ENCODE data around the gene ABCE1.

Gene ABCE1

GRCh38 chr4:145093638-145094037 is 4.5 kb upstream of the ABCE1 start:
- H3K4me3 ChIP-seq (replicated peaks; ENCODE audit: low read depth, low read length) = no peak overlapping the region
- no peak for TF ChIP-seq CTCF (IDR thresholded peaks at IDR 0.05; ENCODE audit: insufficient read depth, low read length, poor library complexity, severe bottlenecking)
- H3K27me3 ChIP-seq (replicated peaks; ENCODE audit: control insufficient read depth, insufficient read depth, low read length) = no peaks in the 10 kb centered on the region
- peaks cover 8% of the 10 kb centered on the region for H3K36me3 ChIP-seq (ENCODE audit: control insufficient read depth, insufficient read depth, low read length)
- no peak for DNase-seq (ENCODE audit: extremely low read depth, insufficient read length)

GRCh38 chr4:145097331-145097820 is 735 bp upstream of the ABCE1 start:
- H3K27me3 ChIP-seq (replicated peaks; ENCODE audit: control insufficient read depth, insufficient read depth, low read length) = no peaks in the 10 kb centered on the region
- TF ChIP-seq CTCF (IDR thresholded peaks at IDR 0.05; ENCODE audit: insufficient read depth, low read length, poor library complexity, severe bottlenecking) = no peak
- H3K36me3 ChIP-seq (ENCODE audit: control insufficient read depth, insufficient read depth, low read length) = peaks cover 5% of the 10 kb centered on the region
- peak overlapping the region; percentile 83 for H3K4me3 ChIP-seq (replicated peaks; ENCODE audit: low read depth, low read length)
- DNase-seq (ENCODE audit: extremely low read depth, insufficient read length) = no peak

- H3K36me3 ChIP-seq (ENCODE audit: control insufficient read depth, insufficient read depth, low read length) = no peaks in the 10 kb centered on the region; the same call in 1 of the 2 replicates
- H3K4me3 ChIP-seq (replicated peaks; ENCODE audit: low read depth, low read length) = peak overlapping the region; percentile 83
- H3K27me3 ChIP-seq (replicated peaks; ENCODE audit: control insufficient read depth, insufficient read depth, low read length) = no peaks in the 10 kb centered on the region
- no peak for TF ChIP-seq CTCF (IDR thresholded peaks at IDR 0.05; ENCODE audit: insufficient read depth, low read length, poor library complexity, severe bottlenecking)
- DNase-seq (ENCODE audit: extremely low read depth, insufficient read length) = no peak
Observed at GRCh38 chr4:145098675-145099037, 545 bp downstream of the ABCE1 start.

GRCh38 chr4:145099653-145100052 is 1.5 kb downstream of the ABCE1 start:
- H3K27me3 ChIP-seq (replicated peaks; ENCODE audit: control insufficient read depth, insufficient read depth, low read length) = no peaks in the 10 kb centered on the region
- no peaks in the 10 kb centered on the region; the same call in 1 of the 2 replicates for H3K36me3 ChIP-seq (ENCODE audit: control insufficient read depth, insufficient read depth, low read length)
- no peak for TF ChIP-seq CTCF (IDR thresholded peaks at IDR 0.05; ENCODE audit: insufficient read depth, low read length, poor library complexity, severe bottlenecking)
- peak; percentile 10 for DNase-seq (ENCODE audit: extremely low read depth, insufficient read length)
- H3K4me3 ChIP-seq (replicated peaks; ENCODE audit: low read depth, low read length) = peak overlapping the region; percentile 83

- no peak for TF ChIP-seq CTCF (IDR thresholded peaks at IDR 0.05; ENCODE audit: insufficient read depth, low read length, poor library complexity, severe bottlenecking)
- H3K27me3 ChIP-seq (replicated peaks; ENCODE audit: control insufficient read depth, insufficient read depth, low read length) = no peaks in the 10 kb centered on the region
- H3K4me3 ChIP-seq (replicated peaks; ENCODE audit: low read depth, low read length) = no peak overlapping the region
- DNase-seq (ENCODE audit: extremely low read depth, insufficient read length) = no peak
- H3K36me3 ChIP-seq (ENCODE audit: control insufficient read depth, insufficient read depth, low read length) = no peaks in the 10 kb centered on the region
Observed at GRCh38 chr4:145101091-145101490, 3.0 kb downstream of the ABCE1 start.

GRCh38 chr4:145102619-145103018 is 4.5 kb downstream of the ABCE1 start:
- TF ChIP-seq CTCF (IDR thresholded peaks at IDR 0.05; ENCODE audit: insufficient read depth, low read length, poor library complexity, severe bottlenecking) = no peak
- DNase-seq (ENCODE audit: extremely low read depth, insufficient read length) = no peak
- no peaks in the 10 kb centered on the region; the same call in 1 of the 2 replicates for H3K36me3 ChIP-seq (ENCODE audit: control insufficient read depth, insufficient read depth, low read length)
- no peak overlapping the region for H3K4me3 ChIP-seq (replicated peaks; ENCODE audit: low read depth, low read length)
- H3K27me3 ChIP-seq (replicated peaks; ENCODE audit: control insufficient read depth, insufficient read depth, low read length) = no peaks in the 10 kb centered on the region
